Panc1 (cell line): ENCODE data around the gene LRRN4CL. TPM values are rescaled to one million over a fixed set of nuclear protein-coding genes. Genes with fewer than 3 reads are reported as not detected.
A peak's percentile ranks its signal among the peaks of the same experiment; 100 is the strongest.

Experiments
- ATAC-seq: fragments of 200-7000 bp; cut with Tn5 transposase; 2 replicates; pipeline ENCODE4 v1.9.1; 2020; ENCODE audit warnings: mild to moderate bottlenecking, moderate library complexity
- BruUV-seq: library from RNA; stranded (reverse); fragments of 400-500 nt; replicated peaks from 2 replicates; lab custom pipeline; 2021; lab: Mats Ljungman, UMichigan
- CTCF ChIA-PET: fragments of 300-600 bp; sonication (Branson Sonifier 250); formaldehyde crosslinking; loops from one replicate; lab custom pipeline; 2022; ENCODE audit warnings: antibody characterized with exemption; lab: Charles Lee
- POLR2A ChIA-PET: fragments of 300-600 bp; sonication (Branson Sonifier 250); formaldehyde crosslinking; loops from one replicate; lab custom pipeline; 2022; ENCODE audit warnings: antibody characterized with exemption; lab: Charles Lee
- DNase-seq: peaks from one replicate; pipeline ENCODE4 v3.0.0-alpha.2; 2010; ENCODE audit warnings: low read depth, low spot score
- H3K27ac ChIP-seq: 2 replicates; pipeline ENCODE4 v1.5.1; 2011; ENCODE audit warnings: mild to moderate bottlenecking, low read length, inconsistent platforms
- H3K27me3 ChIP-seq: fragments of 200-500 bp; sonication (Bioruptor generic); 2 replicates; pipeline ENCODE4 v1.6.0; 2014; ENCODE audit warnings: low read length, inconsistent platforms; ENCODE audit not compliant: control insufficient read depth, insufficient read depth
- H3K36me3 ChIP-seq: fragments of 200-500 bp; sonication (Bioruptor generic); 2 replicates; pipeline ENCODE4 v1.5.1; 2014; ENCODE audit warnings: inconsistent platforms, mild to moderate bottlenecking, low read length, moderate library complexity; ENCODE audit not compliant: control insufficient read depth, insufficient read depth
- H3K4me1 ChIP-seq: 2 replicates; pipeline ENCODE4 v1.5.1; 2011; ENCODE audit warnings: inconsistent platforms, mild to moderate bottlenecking, low read length, moderate library complexity; ENCODE audit not compliant: control insufficient read depth, insufficient read depth
- H3K4me3 ChIP-seq, 2 experiments: 2 replicates each; pipeline ENCODE4 v1.5.1; 2011 to 2012; ENCODE audit warnings: low read depth in 2 of 2, low read length in 2 of 2, mild to moderate bottlenecking in 2 of 2, inconsistent platforms in 1 of 2, moderate library complexity in 1 of 2
- H3K9me3 ChIP-seq: fragments of 200-500 bp; sonication (Bioruptor generic); 2 replicates; pipeline ENCODE4 v1.5.1; 2014; ENCODE audit warnings: low read depth, mild to moderate bottlenecking, inconsistent platforms, low read length, moderate library complexity; ENCODE audit not compliant: control insufficient read depth, insufficient read depth
- CTCF ChIP-seq: fragments of 450-650 bp; IDR thresholded peaks from 2 replicates; pipeline ENCODE4 v1.5.1; 2017; ENCODE audit warnings: mild to moderate bottlenecking
- POLR2AphosphoS5 ChIP-seq: IDR thresholded peaks from 2 replicates; pipeline ENCODE4 v1.6.1; 2012; ENCODE audit warnings: mild to moderate bottlenecking, low read depth, low read length, moderate library complexity
- REST ChIP-seq, 2 experiments: IDR thresholded peaks; 2 replicates each; pipeline ENCODE4 v1.6.1; 2011 to 2012; ENCODE audit warnings: low read depth in 2 of 2, control low read depth in 1 of 2, low read length in 1 of 2, mild to moderate bottlenecking in 1 of 2, moderate library complexity in 1 of 2; ENCODE audit not compliant: insufficient read depth in 1 of 2
- SIN3A ChIP-seq: IDR thresholded peaks from 2 replicates; pipeline ENCODE4 v1.6.1; 2012; ENCODE audit warnings: low read depth, mild to moderate bottlenecking, low read length, moderate library complexity, borderline replicate concordance; ENCODE audit not compliant: insufficient read depth
- TCF7L2 ChIP-seq: IDR thresholded peaks from 2 replicates; pipeline ENCODE4 v1.6.1; 2011; ENCODE audit warnings: mild to moderate bottlenecking, low read depth, low read length, inconsistent platforms
- in situ Hi-C: cut with HindIII; loops from 2 replicates; pipeline ENCODE4 v1.10.0; 2016; ENCODE audit warnings: low sequenced_read_pairs, low pct_unique_long_range_greater_than_20kb
- intact Hi-C: fragments of 100-400 bp; cut with micrococcal nuclease; formaldehyde crosslinking; loops from one replicate; pipeline ENCODE4 v1.10.0; 2022; ENCODE audit not compliant: unreplicated experiment
- total RNA-seq: library from RNA; stranded (reverse); gene quantifications from one replicate; pipeline ENCODE4 v1.2.1, GENCODE V29; 2021; ENCODE audit not compliant: unreplicated experiment

Gene LRRN4CL
- total RNA-seq, 1 experiment from 2014 or later: 0.13 TPM

- no TSS peak for BruUV-seq
- intact Hi-C loops: no loop called here
- no peaks in the 10 kb centered on the region for H3K36me3 ChIP-seq
- ATAC-seq (peak; percentile 41), DNase-seq (no peak)
- TF ChIP-seq TCF7L2: no peak
- TF ChIP-seq SIN3A: no peak
- TF ChIP-seq REST (IDR thresholded peaks at IDR 0.05; ENCODE audit: insufficient read depth in 1 of 2, low read depth in 2 of 2, low read length in 1 of 2): no peak
- no peak for TF ChIP-seq POLR2AphosphoS5
- TF ChIP-seq CTCF: no peak
- peaks cover 21% of the 10 kb centered on the region for H3K4me1 ChIP-seq
- H3K27ac ChIP-seq: peak overlapping the region; percentile 71
- peak overlapping the region; percentile 69 to 92 for H3K4me3 ChIP-seq
- CTCF ChIA-PET: no interaction called here
- in situ Hi-C loops: no loop called here
- no peaks in the 10 kb centered on the region for H3K27me3 ChIP-seq
- H3K9me3 ChIP-seq: no peaks in the 10 kb centered on the region
- POLR2A ChIA-PET: interaction anchor here (0.6 kb wide), 2 partner anchors 9 to 19 kb away, joined by 3 to 9 read pairs; partner anchors contain the start of genes C11orf98 and CSKMT
Observed at GRCh38 chr11:62646825-62647608, 42.3 kb downstream of the LRRN4CL start.

- no TSS peak for BruUV-seq
- H3K27me3 ChIP-seq: no peaks in the 10 kb centered on the region
Observed at GRCh38 chr11:62645946-62646824, 43.1 kb downstream of the LRRN4CL start, which contains the start of gene GANAB. Gene GANAB (minus strand): TSS chr11:62646613. CDS start chr11:62646599, 14 bp downstream.

More at GRCh38 chr11:62645946-62646824, 43.1 kb downstream of the LRRN4CL start, which contains the start of gene GANAB:
- in situ Hi-C loops (no loop called here), intact Hi-C loops (no loop called here)
- Histone ChIP-seq H3K4me1 (peaks cover 21% of the 10 kb centered on the region), H3K4me3 (peak within 1 kb of the TSS; percentile 69 to 92), H3K36me3 (no peaks in the 10 kb centered on the region), H3K27ac (peak within 1 kb of the TSS; percentile 80), H3K9me3 (no peaks in the 10 kb centered on the region)
- ATAC-seq (peak; percentile 98), DNase-seq (peak; percentile 80)
- ChIA-PET CTCF (no interaction called here), POLR2A (interaction anchor here (0.5 to 0.6 kb wide), 4 partner anchors 10 to 40 kb away, joined by 3 to 13 read pairs (median 6); partner anchors contain the start of genes C11orf98 and CSKMT)
- no peak for TF ChIP-seq TCF7L2
- peak; percentile 97 for TF ChIP-seq POLR2AphosphoS5
- peak; percentile 84; the same call in 1 of the 2 replicates for TF ChIP-seq SIN3A
- TF ChIP-seq CTCF: no peak
- TF ChIP-seq REST (IDR thresholded peaks at IDR 0.05; ENCODE audit: insufficient read depth in 1 of 2, low read depth in 2 of 2, low read length in 1 of 2): no peak
